H9 (cell line): ENCODE results near the gene HPCAL1. TPM values are rescaled to one million over a fixed set of nuclear protein-coding genes. Genes with fewer than 3 reads are reported as not detected.

Experiments
- DNase-seq: peaks from one replicate; pipeline ENCODE4 v3.0.0-alpha.2; 2017
- H2AFZ ChIP-seq: one replicate; pipeline ENCODE4 v1.6.1; 2013; ENCODE audit warnings: mild to moderate bottlenecking, low read length, control low read depth, moderate library complexity
- H2AK5ac ChIP-seq: 2 replicates; pipeline ENCODE4 v1.6.1; 2013; ENCODE audit warnings: low read length, control low read depth, mixed read lengths; ENCODE audit not compliant: insufficient read length
- H2BK120ac ChIP-seq: one replicate; pipeline ENCODE4 v1.6.1; 2013; ENCODE audit warnings: low read depth, mild to moderate bottlenecking, low read length, control low read depth, inconsistent platforms; ENCODE audit not compliant: poor library complexity, severe bottlenecking
- H2BK12ac ChIP-seq: 2 replicates; pipeline ENCODE4 v1.6.1; 2013; ENCODE audit warnings: low read length, control low read depth, mixed read lengths, low read depth; ENCODE audit not compliant: insufficient read length
- H2BK15ac ChIP-seq: 2 replicates; pipeline ENCODE4 v1.6.1; 2013; ENCODE audit warnings: low read depth, low read length, control low read depth
- H2BK20ac ChIP-seq: one replicate; pipeline ENCODE4 v1.6.1; 2013; ENCODE audit warnings: low read depth, mild to moderate bottlenecking, low read length, control low read depth, inconsistent platforms; ENCODE audit not compliant: poor library complexity, severe bottlenecking
- H2BK5ac ChIP-seq: 2 replicates; pipeline ENCODE4 v1.6.1; 2013; ENCODE audit warnings: low read length, control low read depth, mixed read lengths; ENCODE audit not compliant: insufficient read length
- H3K14ac ChIP-seq: 2 replicates; pipeline ENCODE4 v1.6.1; 2013; ENCODE audit warnings: low read length, control low read depth; ENCODE audit not compliant: insufficient read depth
- H3K18ac ChIP-seq: 2 replicates; pipeline ENCODE4 v1.6.1; 2013; ENCODE audit warnings: low read depth, mild to moderate bottlenecking, mixed read lengths, low read length, control low read depth; ENCODE audit not compliant: insufficient read length
- H3K23ac ChIP-seq: 2 replicates; pipeline ENCODE4 v1.6.1; 2013; ENCODE audit warnings: low read length, control low read depth, mixed read lengths, low read depth; ENCODE audit not compliant: insufficient read length
- H3K23me2 ChIP-seq: 2 replicates; pipeline ENCODE4 v1.6.1; 2013; ENCODE audit warnings: low read depth, mild to moderate bottlenecking, mixed read lengths, low read length, control low read depth; ENCODE audit not compliant: insufficient read length, poor library complexity, severe bottlenecking
- H3K27ac ChIP-seq: 2 replicates; pipeline ENCODE4 v1.5.1; 2013; ENCODE audit warnings: low read length, control low read depth, mixed read lengths, low read depth; ENCODE audit not compliant: insufficient read length
- H3K27me3 ChIP-seq: 2 replicates; pipeline ENCODE4 v1.6.1; 2013; ENCODE audit warnings: low read length, control low read depth, inconsistent platforms; ENCODE audit not compliant: insufficient read depth
- H3K4ac ChIP-seq: 2 replicates; pipeline ENCODE4 v1.6.1; 2013; ENCODE audit warnings: low read depth, mild to moderate bottlenecking, control low read depth, inconsistent platforms, low read length, moderate library complexity
- H3K4me1 ChIP-seq: 2 replicates; pipeline ENCODE4 v1.6.1; 2013; ENCODE audit warnings: low read length, control low read depth, inconsistent platforms; ENCODE audit not compliant: insufficient read depth
- H3K4me2 ChIP-seq: 2 replicates; pipeline ENCODE4 v1.6.1; 2013; ENCODE audit warnings: low read length, control low read depth, mixed read lengths; ENCODE audit not compliant: insufficient read length, insufficient read depth
- H3K56ac ChIP-seq: 2 replicates; pipeline ENCODE4 v1.6.1; 2013; ENCODE audit warnings: low read depth, mild to moderate bottlenecking, mixed read lengths, low read length, control low read depth; ENCODE audit not compliant: insufficient read length
- H3K79me1 ChIP-seq: 2 replicates; pipeline ENCODE4 v1.6.1; 2013; ENCODE audit warnings: low read depth, mild to moderate bottlenecking, moderate library complexity, low read length, control low read depth, inconsistent platforms; ENCODE audit not compliant: insufficient read depth, poor library complexity, severe bottlenecking
- H3K79me2 ChIP-seq: 2 replicates; pipeline ENCODE4 v1.6.1; 2013; ENCODE audit warnings: low read length, control low read depth, inconsistent platforms; ENCODE audit not compliant: insufficient read depth
- H3K9ac ChIP-seq: 2 replicates; pipeline ENCODE4 v1.6.1; 2013; ENCODE audit warnings: low read length, control low read depth, mixed read lengths; ENCODE audit not compliant: insufficient read length; ENCODE audit errors: extremely low read depth
- H3K9me3 ChIP-seq: one replicate; pipeline ENCODE4 v1.6.1; 2013; ENCODE audit warnings: low read depth, low read length, inconsistent platforms; ENCODE audit not compliant: control insufficient read depth
- H3T11ph ChIP-seq: one replicate; pipeline ENCODE4 v1.6.1; 2013; ENCODE audit warnings: mild to moderate bottlenecking, low read length, control low read depth, inconsistent platforms
- H4K20me1 ChIP-seq: one replicate; pipeline ENCODE4 v1.6.1; 2013; ENCODE audit not compliant: control insufficient read depth, insufficient read length, insufficient read depth
- H4K5ac ChIP-seq: 2 replicates; pipeline ENCODE4 v1.6.1; 2013; ENCODE audit warnings: low read depth, mild to moderate bottlenecking, mixed read lengths, low read length, control low read depth; ENCODE audit not compliant: insufficient read length
- H4K8ac ChIP-seq: replicated peaks from 2 replicates; pipeline ENCODE4 v1.6.1; 2013; ENCODE audit warnings: low read length, control low read depth, mixed read lengths, low read depth; ENCODE audit not compliant: insufficient read length
- H4K91ac ChIP-seq: 2 replicates; pipeline ENCODE4 v1.6.1; 2013; ENCODE audit warnings: low read depth, mild to moderate bottlenecking, moderate library complexity, mixed read lengths, low read length, control low read depth; ENCODE audit not compliant: insufficient read length
- H3K27ac Mint-ChIP-seq, 3 experiments: 2 replicates in 2 of 3; 3 replicates in 1 of 3; pipeline ENCODE4 v1.8.0; 2020 to 2021; ENCODE audit warnings: mixed read lengths in 3 of 3, mild to moderate bottlenecking in 1 of 3, moderate library complexity in 1 of 3
- H3K27me3 Mint-ChIP-seq: 2 replicates; pipeline ENCODE4 v1.8.0; 2021; ENCODE audit warnings: low read depth, mild to moderate bottlenecking, moderate library complexity, mixed read lengths
- H3K36me3 Mint-ChIP-seq, 3 experiments: 2 replicates in 2 of 3; 3 replicates in 1 of 3; pipeline ENCODE4 v1.8.0; 2020 to 2021; ENCODE audit warnings: low read depth in 3 of 3, mixed read lengths in 3 of 3; ENCODE audit not compliant: insufficient read depth in 1 of 3
- H3K4me1 Mint-ChIP-seq, 2 experiments: 2 replicates each; pipeline ENCODE4 v1.8.0; 2020; ENCODE audit warnings: mixed read lengths in 2 of 2
- H3K4me3 Mint-ChIP-seq, 2 experiments: 2 replicates in 1 of 2; 3 replicates in 1 of 2; pipeline ENCODE4 v1.8.0; 2020 to 2021; ENCODE audit warnings: mild to moderate bottlenecking in 2 of 2, mixed read lengths in 2 of 2, moderate library complexity in 1 of 2
- H3K9me3 Mint-ChIP-seq, 2 experiments: 2 replicates in 1 of 2; 3 replicates in 1 of 2; pipeline ENCODE4 v1.8.0; 2020; ENCODE audit warnings: mild to moderate bottlenecking in 2 of 2, mixed read lengths in 2 of 2, moderate library complexity in 1 of 2
- CTCF ChIP-seq: fragments of 200-600 bp; sonication (generic); conservative IDR thresholded peaks from 3 replicates; pipeline ENCODE4 v1.8.0; 2021; ENCODE audit warnings: antibody characterized with exemption, mild to moderate bottlenecking
- WGBS: extraction: QIAGEN DNeasy Blood & Tissue Kit; methylation state at CpG from one replicate; pipeline ENCODE4 v1.1.7; 2013; ENCODE audit warnings: missing lambda C conversion rate, low lambda C conversion rate, mixed read lengths; ENCODE audit not compliant: insufficient read length; ENCODE audit errors: extremely low coverage; 5-methylcytosine and 5-hydroxymethylcytosine counted together
- total RNA-seq: library from RNA; stranded (reverse); gene quantifications from 2 replicates; pipeline ENCODE4 v1.2.1, GENCODE V29; 2021

The HPCAL1 gene
- total RNA-seq, 1 experiment from 2014 or later, result 4.7 TPM

DNA sequence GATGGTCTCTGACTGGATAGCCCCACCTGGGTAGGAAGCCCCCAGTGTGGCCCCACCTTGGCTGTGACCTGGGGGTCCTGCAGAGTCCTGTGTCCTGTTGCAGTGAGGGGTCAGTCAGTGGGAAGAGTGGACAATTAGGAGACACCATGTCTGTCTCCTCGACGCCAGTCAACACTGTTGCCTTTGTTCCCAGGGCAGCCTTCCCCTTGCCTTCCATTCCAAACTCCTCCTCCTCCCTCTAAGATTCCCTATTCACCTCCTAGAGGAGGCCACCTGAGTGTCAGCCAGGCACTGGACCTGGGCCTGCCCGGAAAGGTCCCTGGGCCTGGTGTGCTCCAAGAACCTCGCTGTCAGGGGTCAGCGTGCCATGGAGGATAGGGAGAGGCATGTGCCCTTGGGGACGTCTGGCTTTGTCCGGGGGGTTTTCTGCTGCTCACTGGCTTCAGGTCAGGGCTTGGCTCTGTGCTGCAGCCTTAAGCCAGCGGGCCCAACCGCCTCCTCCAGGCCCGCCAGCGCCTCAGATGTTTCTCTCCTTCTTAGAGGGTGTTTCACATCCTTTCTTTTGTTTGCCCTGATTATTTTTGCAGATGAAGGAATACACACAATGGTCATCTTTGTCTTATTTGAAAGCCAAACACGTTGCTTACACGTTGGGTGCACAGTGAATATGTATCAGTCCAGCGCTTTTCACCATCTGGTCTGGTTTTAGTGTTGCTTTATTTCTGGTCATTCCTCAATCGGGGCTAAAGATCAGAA is 68.9 kb downstream of the HPCAL1 start:
- no peak overlapping the region for H3K4me2 ChIP-seq
- no peak overlapping the region for H3K23ac ChIP-seq
- no peaks in the 10 kb centered on the region for H3K9me3 ChIP-seq
- no CpG with 5 or more reads among the region's 15 CpGs for whole genome bisulfite sequencing
- H3K27me3 ChIP-seq, result no peaks in the 10 kb centered on the region
- H3K36me3 Mint-ChIP-seq, result no peaks in the 10 kb centered on the region
- H3K79me1 ChIP-seq, result no peaks in the 10 kb centered on the region
- no peak overlapping the region for H4K8ac ChIP-seq
- H3K27me3 Mint-ChIP-seq, result no peaks in the 10 kb centered on the region
- H2AFZ ChIP-seq, result no peak overlapping the region
- peaks cover 2% of the 10 kb centered on the region; the same call in 1 of the 2 replicates for H3K79me2 ChIP-seq
- H3K9ac ChIP-seq, result no peak overlapping the region
- H4K91ac ChIP-seq, result no peak overlapping the region
- no peak overlapping the region for H2AK5ac ChIP-seq
- H4K20me1 ChIP-seq, result no peaks in the 10 kb centered on the region
- H2BK120ac ChIP-seq, result no peak overlapping the region
- no peak overlapping the region for H2BK5ac ChIP-seq
- H3K27ac ChIP-seq, result no peak overlapping the region
- H3K4ac ChIP-seq, result no peak overlapping the region
- peak overlapping the region in 1 of 3 experiments; percentile 72; a peak in 1 of 7 replicates for H3K27ac Mint-ChIP-seq
- no peaks in the 10 kb centered on the region for H3K23me2 ChIP-seq
- H3K14ac ChIP-seq, result peak overlapping the region; percentile 6; the same call in 1 of the 2 replicates
- H4K5ac ChIP-seq, result no peak overlapping the region
- H2BK20ac ChIP-seq, result no peak overlapping the region
- no peak overlapping the region for H3K4me3 Mint-ChIP-seq
- no peak overlapping the region for H2BK15ac ChIP-seq
- H3K9me3 Mint-ChIP-seq, result no peaks in the 10 kb centered on the region; a peak in 1 of 5 replicates
- TF ChIP-seq CTCF, result no peak
- no peak for DNase-seq
- no peak overlapping the region for H2BK12ac ChIP-seq
- peaks cover 5% of the 10 kb centered on the region; the same call in 1 of the 2 replicates for H3K4me1 ChIP-seq
- no peak overlapping the region for H3K56ac ChIP-seq
- no peak overlapping the region for H3T11ph ChIP-seq
- no peak overlapping the region for H3K18ac ChIP-seq
- peaks cover 9 to 25% of the 10 kb centered on the region in 2 experiments for H3K4me1 Mint-ChIP-seq
